Measurements from ENCODE around the gene FSCN2.

The FSCN2 gene

GRCh38 chr17:81527591-81528383 lies at the start of gene FSCN2:
FSCN2 (plus strand) TSS chr17:81528377; CDS start chr17:81528532, 155 bp downstream.
- no peak for DNase-seq

GRCh38 chr17:81479175-81480071 lies 48.8 kb upstream of the FSCN2 start:
- no peak for DNase-seq

- DNase-seq: no peak
Measured at GRCh38 chr17:81480140-81481072, 47.8 kb upstream of the FSCN2 start.

- peak; percentile 80 to 92 for DNase-seq
Measured at GRCh38 chr17:81481073-81481799, 46.9 kb upstream of the FSCN2 start.

- no peak for DNase-seq
Measured at GRCh38 chr17:81481815-81482505, 46.2 kb upstream of the FSCN2 start.

GRCh38 chr17:81482673-81483072 lies 45.5 kb upstream of the FSCN2 start:
- DNase-seq: peak in 1 of 2 experiments; percentile 61

- no peak for DNase-seq
Measured at GRCh38 chr17:81483085-81483861, 44.9 kb upstream of the FSCN2 start.

GRCh38 chr17:81483862-81484194 lies 44.3 kb upstream of the FSCN2 start:
- no peak for DNase-seq

GRCh38 chr17:81484195-81484979 lies 43.8 kb upstream of the FSCN2 start:
- peak; percentile 88 to 89 for DNase-seq

- DNase-seq: no peak
Measured at GRCh38 chr17:81486199-81486810, 41.9 kb upstream of the FSCN2 start.

GRCh38 chr17:81487089-81487486 lies 41.1 kb upstream of the FSCN2 start:
- no peak for DNase-seq

GRCh38 chr17:81487487-81488275 lies 40.5 kb upstream of the FSCN2 start:
- DNase-seq: peak; percentile 73 to 91

GRCh38 chr17:81488276-81488860 lies 39.8 kb upstream of the FSCN2 start:
- DNase-seq: peak in 1 of 2 experiments; percentile 43

GRCh38 chr17:81489012-81489997 lies 38.9 kb upstream of the FSCN2 start:
- peak in 1 of 2 experiments; percentile 42 for DNase-seq

GRCh38 chr17:81489998-81490992 lies 37.9 kb upstream of the FSCN2 start:
- DNase-seq: no peak
